Forelimb muscle (tissue), 1 donor: Measurements from ENCODE around the gene CMBL. TPM values are rescaled to one million over a fixed set of nuclear protein-coding genes. Genes with fewer than 3 reads are reported as not detected.
A peak's percentile ranks its signal among the peaks of the same experiment; 100 is the strongest.
"Not testable (repeated sequence)": the region's sequence is repeated elsewhere in the genome, so short reads cannot be mapped to it uniquely, and the experiment has no call there.

Source experiments
- DNase-seq: peaks from one replicate; pipeline ENCODE4 v3.0.0-alpha.2; 2013; ENCODE audit warnings: low read depth
- polyA plus RNA-seq: library from polyadenylated mRNA; unstranded; fragments of 120-200 nt; gene quantifications from one replicate; pipeline ENCODE4 v1.2.1, GENCODE V29; 2013; ENCODE audit not compliant: insufficient read length

The CMBL gene
- polyA plus RNA-seq, 1 donor, result 119 TPM

- DNase-seq, result no peak
Measured at GRCh38 chr5:10259899-10260298, 47.8 kb downstream of the CMBL start.

- no peak for DNase-seq
Measured at GRCh38 chr5:10257870-10258269, 49.8 kb downstream of the CMBL start.

GRCh38 chr5:10254686-10255085 lies 53.0 kb downstream of the CMBL start:
- no peak for DNase-seq

GRCh38 chr5:10253390-10253789 lies 54.3 kb downstream of the CMBL start:
- DNase-seq, result no peak

GRCh38 chr5:10251405-10251804 lies 56.3 kb downstream of the CMBL start:
- DNase-seq, result no peak

GRCh38 chr5:10250806-10251276 lies 56.9 kb downstream of the CMBL start:
- DNase-seq, result no peak

- DNase-seq, result peak; percentile 94
Measured at GRCh38 chr5:10249948-10250805, 57.5 kb downstream of the CMBL start, which contains the start of gene CCT5. TSS of gene CCT5 (plus strand) at chr5:10250280. CDS start at chr5:10250341, 61 bp downstream.

GRCh38 chr5:10248378-10249260 lies 59.1 kb downstream of the CMBL start:
- no peak for DNase-seq

- DNase-seq, result not testable (repeated sequence)
Measured at GRCh38 chr5:10247217-10247616, 60.5 kb downstream of the CMBL start.

GRCh38 chr5:10246761-10247160 lies 60.9 kb downstream of the CMBL start:
- no peak for DNase-seq

GRCh38 chr5:10244342-10244944 lies 63.3 kb downstream of the CMBL start:
- DNase-seq, result no peak

GRCh38 chr5:10243660-10244240 lies 64.0 kb downstream of the CMBL start:
- no peak for DNase-seq

GRCh38 chr5:10235350-10235749 lies 72.4 kb downstream of the CMBL start:
- DNase-seq, result no peak

GRCh38 chr5:10233505-10233904 lies 74.2 kb downstream of the CMBL start:
- no peak for DNase-seq

GRCh38 chr5:10233011-10233410 lies 74.7 kb downstream of the CMBL start:
- DNase-seq, result no peak

GRCh38 chr5:10232386-10232785 lies 75.3 kb downstream of the CMBL start:
- DNase-seq, result no peak

- no peak for DNase-seq
Measured at GRCh38 chr5:10229306-10230048, 78.2 kb downstream of the CMBL start.

GRCh38 chr5:10228288-10228687 lies 79.4 kb downstream of the CMBL start:
- DNase-seq, result no peak
